Psoas muscle (tissue), 8 donors: ENCODE measurements around the gene WDR48. TPM values are rescaled to one million over a fixed set of nuclear protein-coding genes. Genes with fewer than 3 reads are reported as not detected.

ENCODE experiments used
- ATAC-seq, 4 donors: fragments of 200-7000 bp; cut with Tn5 transposase; one replicate each; pipeline ENCODE4 v1.9.1; 2020; ENCODE audit warnings: moderate library complexity in 3 of 4, mild to moderate bottlenecking in 2 of 4
- DNase-seq, 2 donors: peaks; one replicate each; pipeline ENCODE4 v3.0.0-alpha.2; 2020
- H3K27ac ChIP-seq: fragments of 200-600 bp; one replicate; pipeline ENCODE4 v1.8.0; 2022
- H3K27me3 ChIP-seq, 3 donors: fragments of 200-600 bp in 1 of 3; one replicate each; pipeline versions ENCODE4 v1.6.1 to v1.8.0; 2013 to 2022; ENCODE audit warnings: low read length in 2 of 3, mild to moderate bottlenecking in 2 of 3, moderate library complexity in 1 of 3; ENCODE audit not compliant: insufficient read depth in 3 of 3
- H3K36me3 ChIP-seq, 2 donors: fragments of 200-600 bp in 1 of 2; one replicate each; pipeline versions ENCODE4 v1.6.1 to v1.8.0; 2013 to 2022; ENCODE audit warnings: low read depth in 1 of 2, mild to moderate bottlenecking in 1 of 2, moderate library complexity in 1 of 2; ENCODE audit not compliant: insufficient read depth in 1 of 2
- H3K4me1 ChIP-seq: fragments of 200-600 bp; one replicate; pipeline ENCODE4 v1.8.0; 2022
- H3K4me3 ChIP-seq: fragments of 200-600 bp; one replicate; pipeline ENCODE4 v1.8.0; 2022; ENCODE audit warnings: mild to moderate bottlenecking
- H3K9me3 ChIP-seq: fragments of 200-600 bp; one replicate; pipeline ENCODE4 v1.8.0; 2022
- CTCF ChIP-seq: fragments of 200-600 bp; IDR thresholded peaks from one replicate; pipeline ENCODE4 v1.8.0; 2022; ENCODE audit warnings: antibody characterized with exemption
- WGBS, 3 donors: extraction: QIAGEN DNeasy Blood & Tissue Kit; methylation state at CpG; one replicate each; pipeline versions ENCODE4 v1.1.6 to v1.1.7; 2013; 5-methylcytosine and 5-hydroxymethylcytosine counted together
- intact Hi-C, 2 donors: fragments of 100-400 bp; cut with DNase I; formaldehyde crosslinking; loops; one replicate each; pipeline versions ENCODE4 v1.11.0 to v1.14.2; 2022
- polyA plus RNA-seq, 3 donors: library from polyadenylated mRNA; stranded (reverse); fragments of 200-250 nt; gene quantifications; one replicate each; pipeline ENCODE4 v1.2.3, GENCODE V29; 2013
- total RNA-seq, 4 donors: library from RNA; stranded (reverse); fragmentation: NEBNext Ultra II Directional in 2 of 4; extraction: Animal tissue kit (Norgen Biotek cat#: 25700) in 2 of 4; gene quantifications; one replicate each; pipeline versions ENCODE4 v1.2.1 to v1.2.4, GENCODE V29; 2021 to 2023
- donor health status: healthy with polysubstance abuse.
- donor health status: DM: no; HTN: no; CAD: no; lungs with moderate emphysema.
- donor health status: Bipolar disorder and iron deficiency.
- donor health status: healthy.
- donor health status: DM: yes; HTN: yes; CAD: no.
- donor health status: DM: no; HTN: no; CAD: no.
- donor health status: DM: no; HTN: no; CAD: no.
- donor health status: DM: yes; HTN: yes; CAD: no.

The WDR48 gene
- total and polyA plus RNA-seq, 7 donors: 8.7 to 27.6 (median 16.0) TPM

- peak in 2 of 4 donors; percentile 30 to 34 for ATAC-seq
- no peak for DNase-seq
- no peak overlapping the region for H3K4me3 ChIP-seq
- peaks cover 9 to 100% of the 10 kb centered on the region in 2 donors for H3K36me3 ChIP-seq
- TF ChIP-seq CTCF: no peak
- 79 to 87% (median 82%) methylated on average over 3 of the region's 3 CpGs for WGBS, 3 donors
- H3K4me1 ChIP-seq: no peaks in the 10 kb centered on the region
- H3K9me3 ChIP-seq: no peaks in the 10 kb centered on the region
- H3K27me3 ChIP-seq: no peaks in the 10 kb centered on the region
- intact Hi-C loops: no loop called here
- no peak overlapping the region for H3K27ac ChIP-seq
These were observed 37.1 kb downstream of the WDR48 start for GRCh38 chr3:39088889-39089288.

- TF ChIP-seq CTCF: no peak
- Histone ChIP-seq H3K27me3 (no peaks in the 10 kb centered on the region), H3K27ac (no peak overlapping the region), H3K4me1 (no peaks in the 10 kb centered on the region), H3K36me3 (peaks cover 13 to 100% of the 10 kb centered on the region in 2 donors), H3K9me3 (no peaks in the 10 kb centered on the region), H3K4me3 (no peak overlapping the region)
- DNase-seq (no peak), ATAC-seq (peak in 1 of 4 donors; percentile 32)
- intact Hi-C loops: no loop called here
- WGBS, 3 donors: 83 to 93% (median 91%) methylated on average over 2 of the region's 2 CpGs
These were observed 39.1 kb downstream of the WDR48 start for GRCh38 chr3:39090922-39091321.

- Histone ChIP-seq H3K9me3 (no peaks in the 10 kb centered on the region), H3K27me3 (no peaks in the 10 kb centered on the region), H3K4me3 (no peak overlapping the region), H3K36me3 (peaks cover 16 to 100% of the 10 kb centered on the region in 2 donors), H3K4me1 (no peaks in the 10 kb centered on the region), H3K27ac (no peak overlapping the region)
- ATAC-seq (no peak), DNase-seq (no peak)
- no peak for TF ChIP-seq CTCF
- intact Hi-C loops: no loop called here
- WGBS, 3 donors: 80 to 85% (median 81%) methylated on average over 7 of the region's 7 CpGs
These were observed 43.2 kb downstream of the WDR48 start for GRCh38 chr3:39094851-39095677.

GRCh38 chr3:39095778-39096177 lies 44.0 kb downstream of the WDR48 start:
- no peak for DNase-seq
- intact Hi-C loops: no loop called here
- peaks cover 16 to 100% of the 10 kb centered on the region in 2 donors for H3K36me3 ChIP-seq
- no peak for ATAC-seq
- no peak for TF ChIP-seq CTCF
- WGBS, 3 donors: 65 to 86% (median 68%) methylated on average over 3 of the region's 3 CpGs
- no peaks in the 10 kb centered on the region for H3K4me1 ChIP-seq
- H3K27ac ChIP-seq: no peak overlapping the region
- H3K9me3 ChIP-seq: no peaks in the 10 kb centered on the region
- H3K4me3 ChIP-seq: no peak overlapping the region
- H3K27me3 ChIP-seq: no peaks in the 10 kb centered on the region
